ENCODE measurements around the gene KATNAL1.
"Not testable (repeated sequence)": the region's sequence is repeated elsewhere in the genome, so short reads cannot be mapped to it uniquely, and the experiment has no call there.

KATNAL1 gene

DNA sequence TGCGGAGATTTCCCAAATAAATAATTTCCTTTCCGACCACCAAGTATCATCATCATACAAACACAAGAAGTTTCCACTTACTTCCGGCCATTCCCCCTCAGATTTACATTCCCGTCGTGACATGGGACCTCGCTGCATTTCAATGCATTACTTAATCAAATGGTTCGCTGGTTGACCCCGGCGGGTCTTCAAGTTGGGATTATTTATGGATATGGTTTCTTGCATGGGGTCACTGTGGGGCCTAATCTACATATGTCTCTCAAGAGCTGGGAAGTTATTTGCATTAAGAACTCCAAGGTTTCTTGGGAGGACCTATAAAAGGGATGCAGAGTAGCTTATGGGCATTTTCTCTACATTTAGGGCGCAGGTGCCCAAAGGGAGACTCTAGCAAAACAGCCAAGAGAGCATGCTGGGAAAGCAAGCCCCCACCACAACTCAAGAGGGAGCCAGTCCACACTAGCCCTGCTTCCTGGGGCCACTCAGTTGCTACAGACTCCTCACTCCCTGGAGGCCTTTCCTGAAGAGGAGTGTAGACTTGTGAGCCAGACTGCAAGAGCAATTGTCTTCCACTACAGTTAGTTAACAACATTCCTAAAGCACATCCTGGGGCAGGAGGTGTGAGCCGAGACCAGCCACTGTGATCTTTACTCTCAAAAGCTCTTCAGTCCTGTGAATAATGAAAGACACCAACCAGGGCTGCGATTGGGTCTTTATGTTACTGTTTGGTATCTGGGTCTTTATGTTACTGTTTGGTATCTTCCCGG, 125.3 kb downstream of the KATNAL1 start:
- intact Hi-C loops (cut with DNase I) = no loop called here
- DNase-seq = no peak

DNA sequence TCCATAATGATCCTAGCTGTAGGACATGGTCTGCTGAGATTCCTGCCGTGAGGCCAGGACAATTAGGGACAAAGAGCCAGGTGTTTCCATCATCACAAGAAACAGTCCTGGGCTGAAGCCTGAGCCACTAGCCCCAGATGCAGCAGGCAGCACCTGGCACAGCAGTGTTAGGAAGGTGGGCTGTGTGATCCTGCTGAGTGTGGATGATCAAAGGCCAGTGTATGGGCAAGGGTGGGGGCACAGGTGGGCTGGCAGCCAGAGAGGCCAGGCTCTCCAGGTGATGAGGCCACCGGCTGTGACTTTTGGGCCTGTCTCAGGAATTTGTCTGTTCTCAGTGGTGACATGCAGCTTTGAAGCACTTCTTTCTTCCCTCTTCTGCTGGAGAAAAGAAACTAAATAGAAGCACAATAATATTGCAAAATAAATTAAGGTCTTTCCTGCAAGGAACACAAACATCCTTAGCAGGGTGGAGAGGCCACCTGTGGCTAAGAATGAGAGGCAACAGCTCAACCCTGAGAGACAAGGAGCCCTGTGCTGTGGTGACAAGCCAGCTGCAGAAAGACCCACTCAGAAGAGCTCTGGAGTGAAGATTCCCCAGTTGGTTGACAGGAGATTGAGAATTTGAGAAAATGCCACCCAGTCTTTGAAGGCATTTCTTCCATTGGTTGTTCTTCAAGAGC, 127.6 kb downstream of the KATNAL1 start:
- peak in 1 of 42 donors; percentile 37 for DNase-seq
- intact Hi-C loops (cut with DNase I) = no loop called here

DNA sequence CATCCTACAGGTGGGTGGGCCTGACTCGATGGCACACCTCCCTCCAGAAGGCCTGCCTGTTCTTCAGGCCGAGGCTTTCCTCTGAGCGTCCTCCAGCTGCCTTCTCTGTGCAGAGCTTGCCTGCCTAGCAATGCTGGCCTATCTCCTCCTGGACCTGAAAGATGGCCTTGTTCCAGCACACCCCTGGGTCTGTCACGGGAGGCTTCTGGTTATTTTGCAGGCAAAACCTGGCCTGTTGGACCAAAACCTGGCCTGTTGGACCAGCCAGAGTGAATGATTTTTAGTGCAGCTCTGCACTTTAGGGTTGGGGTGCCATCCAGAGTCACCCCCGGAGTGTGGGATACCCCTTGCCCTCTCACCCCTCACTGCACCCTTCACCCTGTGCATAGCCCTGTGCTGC, 128.4 kb downstream of the KATNAL1 start:
- peak in 1 of 42 donors; percentile 39 for DNase-seq
- intact Hi-C loops (cut with DNase I) = no loop called here

DNA sequence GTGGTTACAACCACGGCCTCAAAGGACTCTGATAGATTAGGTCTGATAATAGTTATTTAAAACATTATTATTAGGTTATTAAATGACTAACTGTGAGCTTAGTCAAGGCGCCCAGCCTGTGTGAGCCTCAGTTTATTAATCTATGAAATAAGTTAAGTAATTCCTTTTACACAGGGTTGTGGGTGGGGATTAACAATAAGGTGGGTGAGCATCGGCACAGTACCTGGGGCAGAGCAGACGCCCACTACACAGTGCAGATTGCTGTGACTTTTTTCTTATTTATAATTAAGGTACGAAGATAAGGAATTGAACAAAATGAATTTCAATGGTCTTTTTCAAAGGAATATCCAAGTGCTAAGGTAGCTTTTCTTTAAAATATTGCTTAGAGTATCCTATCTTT, 132.2 kb downstream of the KATNAL1 start:
- peak in 16 of 42 donors; percentile 23 to 73 (median 36) for DNase-seq
- intact Hi-C loops (cut with DNase I) = no loop called here

DNA sequence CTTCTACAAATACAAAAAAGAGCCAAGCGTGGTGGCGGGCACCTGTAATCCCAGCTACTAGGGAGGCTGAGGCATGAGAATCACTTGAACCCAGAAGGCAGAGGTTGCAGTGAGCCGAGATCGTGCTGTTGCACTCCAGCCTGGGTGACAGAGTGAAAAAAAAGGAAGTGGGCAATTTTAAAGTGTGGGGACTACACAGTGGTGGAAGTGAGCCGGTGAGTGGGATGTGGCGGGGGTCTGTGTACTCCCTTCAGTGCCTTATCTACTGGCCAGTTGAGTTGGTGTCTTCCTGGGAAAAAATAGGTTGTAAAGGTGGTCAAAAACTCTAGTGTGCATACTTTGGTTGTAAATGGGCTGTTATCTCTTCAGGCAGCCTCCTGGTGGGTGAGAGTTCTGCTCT, 133.1 kb downstream of the KATNAL1 start:
- intact Hi-C loops (cut with DNase I); DNase-seq: not testable (repeated sequence)

DNA sequence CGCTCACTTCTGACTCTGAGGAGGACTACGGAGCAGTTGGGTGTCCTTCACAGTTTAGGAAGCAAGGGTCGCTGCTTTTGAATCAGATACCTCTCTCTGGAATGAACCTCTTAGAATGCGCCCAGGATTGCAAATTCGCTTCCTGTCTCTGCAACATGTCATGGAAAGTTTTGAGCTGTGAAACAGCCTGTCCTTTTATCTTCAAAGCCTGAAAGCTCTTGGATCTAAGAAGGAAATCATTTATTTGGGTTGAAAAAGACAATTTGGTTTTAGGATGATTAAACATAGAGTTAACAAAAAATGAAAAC, 134.1 kb downstream of the KATNAL1 start:
- intact Hi-C loops (cut with DNase I) = no loop called here
- DNase-seq = no peak

DNA sequence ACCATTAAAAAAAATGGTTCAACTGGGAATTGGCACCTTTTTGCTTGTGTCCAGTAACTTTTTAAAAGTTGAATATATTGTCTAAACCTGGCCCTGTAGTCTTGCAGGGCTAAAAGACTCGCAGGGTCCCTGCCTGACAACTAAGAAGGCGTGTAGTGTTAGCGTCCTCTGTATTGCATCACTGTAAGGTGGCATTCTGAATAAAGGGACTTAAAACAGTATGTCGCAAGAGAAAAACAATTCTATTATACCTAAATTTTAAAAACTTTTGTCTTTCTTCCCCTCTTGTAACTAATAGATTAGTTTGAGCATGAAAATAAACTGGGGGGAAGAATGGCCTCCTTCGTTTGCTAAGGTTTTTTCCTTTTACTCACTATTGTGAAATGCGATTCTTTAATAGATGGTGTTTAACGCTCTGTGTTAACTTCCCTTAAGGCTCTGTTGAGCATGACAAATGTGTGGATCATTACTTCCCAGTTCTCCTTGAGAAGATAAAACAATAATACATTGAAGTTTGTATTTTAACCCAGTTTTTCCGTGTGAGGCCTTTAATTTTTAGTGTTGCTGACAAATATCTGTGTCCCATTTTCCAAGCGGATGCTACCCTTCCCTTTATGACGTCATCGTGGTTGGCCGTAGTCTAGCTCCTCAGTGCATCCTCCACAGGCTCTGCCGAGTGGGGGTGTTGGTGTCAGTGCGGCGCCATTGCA, 134.6 kb downstream of the KATNAL1 start:
- DNase-seq = no peak
- intact Hi-C loops (cut with DNase I) = no loop called here

DNA sequence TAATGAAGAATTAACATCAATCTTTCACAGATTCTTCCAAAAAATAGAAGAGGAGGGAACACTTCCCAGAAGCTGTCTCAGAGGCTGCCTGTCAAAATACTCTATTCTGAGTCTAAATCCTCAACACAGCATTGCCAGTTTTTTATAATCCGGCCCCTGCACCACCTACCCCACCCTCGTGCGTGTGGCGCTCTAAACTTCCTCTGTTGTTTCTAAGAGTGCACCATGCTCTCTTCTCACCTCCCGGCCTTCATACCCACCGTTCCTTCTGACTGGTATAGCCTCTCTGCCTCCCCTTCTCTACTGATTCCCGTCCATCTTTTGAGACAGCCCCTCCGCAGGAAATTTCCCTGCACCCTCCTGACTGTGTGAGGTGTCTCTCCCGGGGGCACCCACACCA, 136.8 kb downstream of the KATNAL1 start:
- intact Hi-C loops (cut with DNase I) = no loop called here
- DNase-seq = peak in 1 of 42 donors; percentile 17

DNA sequence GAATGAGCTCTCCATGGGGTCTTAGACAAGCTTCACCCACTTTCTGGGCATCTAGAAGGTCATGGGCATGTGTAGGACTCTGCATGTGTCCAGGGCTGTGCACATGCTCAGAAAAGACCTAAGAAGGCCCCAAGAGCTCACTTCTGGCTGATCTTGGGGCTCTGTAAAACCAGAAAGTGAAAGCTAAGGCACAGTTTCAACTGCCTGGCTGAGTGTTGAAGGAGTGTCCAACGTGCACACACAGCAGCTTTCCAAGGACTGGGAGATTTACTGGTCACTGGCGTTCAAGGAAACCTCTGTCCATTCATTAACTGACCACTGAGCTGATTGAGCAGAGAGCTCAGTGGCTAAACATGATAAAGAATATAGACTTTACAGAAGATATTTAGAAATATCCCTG, 137.9 kb downstream of the KATNAL1 start:
- intact Hi-C loops (cut with DNase I) = no loop called here

DNA sequence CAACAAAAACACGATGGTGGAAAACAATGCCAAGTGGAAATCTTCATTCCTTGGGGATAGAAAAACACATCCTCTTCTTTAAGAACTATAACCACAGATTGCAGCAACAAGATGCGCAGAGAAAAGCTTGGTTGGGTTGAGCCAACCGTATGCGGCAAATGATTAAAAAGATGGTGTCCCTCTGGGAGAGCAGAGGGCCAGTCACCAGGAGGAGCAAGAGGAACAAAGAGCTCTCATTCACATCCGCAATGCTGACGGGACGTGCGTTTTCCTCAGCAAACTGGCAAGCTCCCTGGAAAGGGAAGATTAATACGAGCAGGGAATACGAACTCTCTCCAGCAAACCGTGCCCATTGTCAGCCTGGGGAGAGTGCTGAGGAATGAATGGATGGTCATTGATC, 141.6 kb downstream of the KATNAL1 start:
- intact Hi-C loops (cut with DNase I) = no loop called here
- peak in 24 of 42 donors; percentile 14 to 72 (median 42) for DNase-seq

More for the DNA sequence above, 137.9 kb downstream of the KATNAL1 start:
- DNase-seq = no peak

DNA sequence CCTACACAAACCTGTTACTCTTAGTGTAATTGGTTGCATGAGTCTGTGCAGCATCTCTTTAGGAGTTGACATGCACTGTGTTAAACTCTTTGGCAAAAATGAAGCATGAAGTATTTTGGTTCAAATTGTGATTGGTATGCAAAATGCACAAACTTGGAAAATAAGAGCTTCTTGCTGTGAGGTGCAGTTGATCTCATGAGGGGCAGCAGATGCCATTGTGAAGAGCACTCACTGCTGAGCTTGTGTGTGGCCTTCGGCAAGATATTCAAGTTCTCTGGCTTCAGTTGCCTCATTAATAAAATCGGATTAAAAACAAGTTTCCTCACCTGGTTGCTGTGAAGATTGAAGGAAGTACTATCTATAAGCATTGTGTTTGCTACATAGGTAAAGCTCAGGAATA, 142.3 kb downstream of the KATNAL1 start:
- no peak for DNase-seq
- intact Hi-C loops (cut with DNase I) = no loop called here

DNA sequence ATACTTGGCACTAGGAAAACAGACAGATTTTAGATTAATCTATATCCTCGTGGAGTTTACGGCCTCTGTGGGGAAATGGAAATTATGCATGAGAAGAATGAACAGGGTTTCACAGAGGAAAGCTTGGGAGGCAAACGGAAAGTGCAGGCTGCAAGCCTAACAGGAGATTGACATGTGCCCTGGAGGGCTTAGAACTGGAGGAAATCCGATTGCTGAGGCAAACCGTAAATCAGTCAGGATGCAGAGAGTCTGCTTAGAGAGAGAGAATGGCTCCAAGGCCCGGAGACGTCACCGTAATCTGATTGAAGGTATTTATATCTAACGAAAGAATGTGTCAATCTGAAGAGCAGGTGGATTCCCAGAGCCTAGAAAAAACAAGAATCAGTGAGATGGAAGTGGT, 143.2 kb downstream of the KATNAL1 start:
- DNase-seq = no peak
- intact Hi-C loops (cut with DNase I) = no loop called here

DNA sequence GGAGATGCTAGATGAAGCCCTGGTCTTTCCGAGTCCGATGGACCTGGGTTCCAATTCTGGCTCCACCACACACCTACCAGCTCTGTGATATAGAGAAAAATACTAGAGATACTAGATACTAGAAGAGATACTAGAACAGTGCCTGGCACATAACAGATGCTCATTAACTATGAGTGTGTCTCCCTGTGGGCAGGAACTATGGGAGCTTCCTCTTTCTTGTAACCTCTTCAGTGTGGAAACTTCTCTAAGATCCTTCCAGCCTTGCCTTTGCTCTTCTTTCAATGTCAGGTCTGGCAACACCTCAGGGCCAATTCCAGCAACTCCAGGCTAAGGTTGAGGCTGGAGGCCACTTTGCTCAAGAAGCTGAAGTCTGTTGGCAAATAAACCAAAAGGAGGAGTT, 143.9 kb downstream of the KATNAL1 start:
- no peak for DNase-seq
- intact Hi-C loops (cut with DNase I) = no loop called here

DNA sequence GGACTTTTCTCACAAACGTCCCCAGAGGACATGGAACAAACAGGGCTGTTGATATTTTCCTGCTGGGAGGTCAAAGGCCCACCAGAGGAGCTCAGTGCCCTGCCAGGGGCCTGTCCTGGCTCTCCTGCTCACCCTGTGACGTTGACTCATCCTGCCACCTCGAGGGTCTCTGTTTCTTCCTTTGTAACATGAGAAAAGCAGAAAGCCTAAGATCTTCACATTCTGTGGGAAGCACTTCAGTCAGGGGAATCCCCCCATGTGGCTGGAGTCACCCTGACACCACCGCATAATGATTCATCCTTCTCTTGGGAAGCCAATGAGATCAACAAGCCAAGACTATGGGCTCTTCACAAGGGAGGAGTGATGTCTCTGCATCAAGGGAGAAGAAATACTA, 147.9 kb downstream of the KATNAL1 start:
- intact Hi-C loops (cut with DNase I) = no loop called here
- no peak for DNase-seq

DNA sequence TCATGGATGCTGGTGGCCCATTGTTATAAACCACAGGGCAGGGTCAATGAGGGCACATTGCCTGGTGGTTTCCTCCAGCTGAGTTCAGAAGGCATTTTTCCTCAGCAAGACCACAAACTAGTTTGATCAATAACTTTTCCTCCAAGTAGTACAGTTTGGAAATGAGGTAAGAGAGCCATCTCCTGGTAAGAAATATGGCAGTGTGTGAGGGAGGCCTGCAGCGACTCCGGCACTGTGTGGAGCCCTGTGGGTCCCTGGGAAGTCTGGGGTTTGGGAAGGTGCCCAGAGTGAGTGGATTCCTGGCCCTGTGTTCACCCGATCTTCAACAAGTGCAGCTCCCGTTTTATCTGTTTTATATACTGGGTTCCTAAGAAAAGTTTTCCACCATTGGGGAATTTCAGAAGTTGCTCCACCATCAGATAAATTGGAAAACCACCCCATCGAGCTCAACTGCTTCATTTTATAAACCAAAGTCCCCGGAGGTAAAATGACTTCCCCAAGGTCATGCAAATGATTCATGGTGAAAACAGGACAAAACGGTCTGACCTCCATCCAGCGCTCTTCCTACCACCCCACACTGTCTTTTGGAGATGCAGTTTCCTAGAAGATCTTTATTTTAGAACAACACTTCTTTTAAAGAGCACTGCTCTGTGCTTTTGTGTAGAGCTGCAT, 148.4 kb downstream of the KATNAL1 start:
- DNase-seq = peak in 2 of 42 donors; percentile 22 to 37
- intact Hi-C loops (cut with DNase I) = no loop called here

DNA sequence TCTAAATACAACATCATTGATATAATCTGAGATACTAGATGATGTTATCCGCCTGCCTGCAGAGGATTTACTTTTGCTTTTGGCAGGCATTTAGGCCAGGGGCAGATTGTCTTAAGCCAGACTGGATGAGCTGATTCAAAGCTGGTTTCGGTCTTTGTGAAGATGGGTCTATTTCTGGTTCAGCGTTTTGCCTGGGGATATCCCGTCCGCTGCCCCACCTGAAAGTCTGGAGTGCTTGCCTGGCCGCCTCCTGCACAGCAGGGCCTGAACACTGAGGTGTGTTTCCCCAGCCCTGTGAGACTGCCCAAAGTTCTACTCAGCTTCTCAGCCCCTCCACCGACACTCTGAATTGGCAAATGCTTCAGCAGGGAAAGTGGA, 149.7 kb downstream of the KATNAL1 start:
- no peak for DNase-seq
- intact Hi-C loops (cut with DNase I) = no loop called here

DNA sequence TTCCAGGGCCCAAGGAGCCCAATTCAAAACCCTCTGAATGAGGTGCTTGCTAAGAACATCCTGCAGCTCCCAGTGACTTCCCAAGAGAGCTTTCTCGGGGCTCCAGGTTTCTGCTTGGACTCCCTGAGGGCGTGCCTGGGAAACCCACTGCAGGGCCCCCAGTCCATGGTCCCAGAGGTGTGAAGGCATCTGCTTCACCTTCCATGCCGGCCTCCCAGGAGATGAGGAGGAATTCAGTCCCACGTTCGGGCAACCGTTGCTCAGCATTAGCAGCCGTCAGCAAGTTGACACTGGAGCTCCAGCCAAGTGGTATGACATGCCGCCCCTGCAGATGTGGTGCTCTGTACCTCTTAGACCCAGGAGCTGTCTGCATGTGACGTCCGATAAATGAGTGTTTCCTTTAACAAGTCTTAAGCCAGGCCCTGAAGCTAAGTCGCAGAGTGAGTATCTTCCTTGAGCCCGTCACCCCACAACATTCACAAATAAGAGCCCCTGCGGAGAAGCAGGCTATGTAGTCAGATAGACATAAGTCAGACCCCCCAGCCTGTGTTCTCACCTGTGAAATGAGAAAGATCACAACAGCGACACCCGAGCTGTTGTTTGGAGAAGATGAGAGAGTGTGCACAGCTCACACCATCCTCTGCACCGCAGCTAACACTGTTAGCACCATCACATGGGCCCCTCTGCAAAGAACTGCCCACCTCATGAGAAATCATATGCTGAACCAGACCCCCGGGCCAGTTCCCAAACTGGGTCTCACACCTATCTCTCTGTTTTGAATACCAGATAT, 150.3 kb downstream of the KATNAL1 start:
- no peak for DNase-seq
- intact Hi-C loops (cut with DNase I) = no loop called here

DNA sequence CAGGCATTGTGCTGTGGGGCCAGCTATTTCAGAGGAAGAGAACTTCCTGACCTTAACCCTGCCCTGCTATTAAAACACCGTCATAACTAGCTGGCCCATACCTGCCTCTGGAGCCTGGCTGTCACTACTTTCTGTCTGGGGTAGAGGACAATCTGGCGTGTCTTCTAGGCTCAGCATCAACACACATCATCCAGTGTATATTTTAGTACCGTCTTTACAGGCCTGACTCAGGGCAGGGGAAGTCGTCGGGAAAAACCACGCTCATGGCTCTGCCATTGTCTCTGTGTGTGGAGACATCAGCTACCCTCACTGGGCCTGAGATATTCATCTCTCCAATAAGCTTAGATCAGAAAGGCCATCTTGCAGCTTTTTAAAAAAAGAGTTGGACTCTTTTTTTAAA, 151.1 kb downstream of the KATNAL1 start:
- no peak for DNase-seq
- intact Hi-C loops (cut with DNase I) = no loop called here

DNA sequence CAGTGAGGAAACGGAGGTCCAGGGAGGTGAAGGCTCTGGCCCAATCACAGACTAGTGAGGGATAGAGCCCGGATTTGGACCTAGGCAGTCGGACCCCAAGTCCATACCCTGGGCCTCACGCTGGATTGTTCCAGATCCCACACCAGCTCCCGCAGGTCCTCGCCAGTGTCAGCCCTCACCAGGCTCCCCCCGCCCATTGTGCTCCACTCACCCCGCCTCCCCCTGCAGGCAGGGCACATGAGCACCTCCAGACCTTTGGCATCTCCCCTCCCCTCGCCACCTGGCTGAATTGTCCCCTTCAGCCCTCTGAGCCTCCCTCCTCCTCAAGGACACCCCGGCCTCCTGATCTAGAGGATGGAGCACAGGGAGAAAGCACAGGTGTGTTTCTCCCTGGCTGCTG, 152.4 kb downstream of the KATNAL1 start:
- intact Hi-C loops (cut with DNase I) = no loop called here
- DNase-seq = no peak
